Gastroesophageal sphincter (tissue), 3 donors: ENCODE measurements around the gene ATG14.

Experiments
- CTCF ChIP-seq, 4 experiments: fragments of 200-600 bp in 2 of 4; fragments of 450-650 bp in 2 of 4; sonication (generic) in 1 of 4; IDR thresholded peaks; one replicate each; pipeline ENCODE4 v1.5.1; 2017 to 2019; ENCODE audit warnings: antibody characterized with exemption in 4 of 4, mild to moderate bottlenecking in 2 of 4, moderate library complexity in 2 of 4
- POLR2A ChIP-seq, 2 donors: fragments of 450-650 bp; IDR thresholded peaks; one replicate each; pipeline ENCODE4 v1.6.1; 2017; ENCODE audit warnings: antibody characterized with exemption in 2 of 2, mild to moderate bottlenecking in 2 of 2, moderate library complexity in 1 of 2

GRCh38 chr14:55404173-55404854 is 7.3 kb downstream of the ATG14 start:
- TF ChIP-seq POLR2A (IDR thresholded peaks at IDR 0.05) (no peak), CTCF (IDR thresholded peaks at IDR 0.05) (no peak)
